ENCODE results near the gene ACVR2A.

The ACVR2A gene

GRCh38 chr2:147913701-147914480, 69.1 kb downstream of the ACVR2A start:
- H3K27ac ChIP-seq, result peak overlapping the region in 1 of 21 experiments; percentile 14

GRCh38 chr2:147916067-147916466, 71.2 kb downstream of the ACVR2A start:
- Histone ChIP-seq H3K27ac (no peak overlapping the region), H3K4me3 (no peak overlapping the region)

More at GRCh38 chr2:147913701-147914480, 69.1 kb downstream of the ACVR2A start:
- H3K4me3 ChIP-seq, result no peak overlapping the region

GRCh38 chr2:147916723-147917122, 71.9 kb downstream of the ACVR2A start:
- no peak overlapping the region for H3K27ac ChIP-seq
- H3K4me3 ChIP-seq, result no peak overlapping the region

GRCh38 chr2:147917161-147917560, 72.3 kb downstream of the ACVR2A start:
- no peak overlapping the region for H3K27ac ChIP-seq
- no peak overlapping the region for H3K4me3 ChIP-seq

GRCh38 chr2:147923846-147924245, 79.0 kb downstream of the ACVR2A start:
- H3K4me3 ChIP-seq, result no peak overlapping the region
- H3K27ac ChIP-seq, result no peak overlapping the region

GRCh38 chr2:147924647-147925046, 79.8 kb downstream of the ACVR2A start:
- H3K4me3 ChIP-seq, result no peak overlapping the region
- H3K27ac ChIP-seq, result no peak overlapping the region

- H3K4me3 ChIP-seq, result no peak overlapping the region
- H3K27ac ChIP-seq, result peak overlapping the region in 1 of 21 experiments; percentile 22
These were observed 81.1 kb downstream of the ACVR2A start for GRCh38 chr2:147925886-147926285.

- H3K4me3 ChIP-seq, result no peak overlapping the region
- H3K27ac ChIP-seq, result no peak overlapping the region
These were observed 82.3 kb downstream of the ACVR2A start for GRCh38 chr2:147927053-147927588.

GRCh38 chr2:147933931-147934330, 89.1 kb downstream of the ACVR2A start:
- H3K4me3 ChIP-seq, result no peak overlapping the region
- H3K27ac ChIP-seq, result no peak overlapping the region

GRCh38 chr2:147934881-147935620, 90.2 kb downstream of the ACVR2A start:
- H3K4me3 ChIP-seq, result no peak overlapping the region
- no peak overlapping the region for H3K27ac ChIP-seq

- Histone ChIP-seq H3K4me3 (no peak overlapping the region), H3K27ac (no peak overlapping the region)
These were observed 93.0 kb downstream of the ACVR2A start for GRCh38 chr2:147937744-147938349.

GRCh38 chr2:147939313-147939712, 94.5 kb downstream of the ACVR2A start:
- Histone ChIP-seq H3K4me3 (no peak overlapping the region), H3K27ac (no peak overlapping the region)

GRCh38 chr2:147945660-147946059, 100.8 kb downstream of the ACVR2A start:
- no peak overlapping the region for H3K4me3 ChIP-seq
- no peak overlapping the region for H3K27ac ChIP-seq

GRCh38 chr2:147952118-147952517, 107.3 kb downstream of the ACVR2A start:
- H3K27ac ChIP-seq, result no peak overlapping the region
- no peak overlapping the region for H3K4me3 ChIP-seq

- Histone ChIP-seq H3K27ac (no peak overlapping the region), H3K4me3 (no peak overlapping the region)
These were observed 123.7 kb downstream of the ACVR2A start for GRCh38 chr2:147968571-147968970.

GRCh38 chr2:147976102-147976501, 131.3 kb downstream of the ACVR2A start:
- no peak overlapping the region for H3K4me3 ChIP-seq
- H3K27ac ChIP-seq, result no peak overlapping the region

- no peak overlapping the region for H3K27ac ChIP-seq
- no peak overlapping the region for H3K4me3 ChIP-seq
These were observed 132.8 kb downstream of the ACVR2A start for GRCh38 chr2:147977679-147978078.
